Natural killer cell (primary cell): ENCODE measurements around the gene TNFRSF12A. TPM values are rescaled to one million over a fixed set of nuclear protein-coding genes. Genes with fewer than 3 reads are reported as not detected.

ENCODE experiments used
- ATAC-seq, 3 donors: fragments of 150-1000 bp in 2 of 3; fragments of 200-7000 bp in 1 of 3; cut with Tn5 transposase; 1 replicate in 1 of 3; 2 replicates in 2 of 3; pipeline ENCODE4 v1.10.0; 2021; ENCODE audit warnings: mild to moderate bottlenecking in 2 of 3, moderate library complexity in 2 of 3
- DNase-seq, 2 donors: peaks; one replicate each; pipeline versions ENCODE4 v3.0.0 to v3.0.0-alpha.2; 2013 to 2021; ENCODE audit warnings: mixed read lengths in 1 of 2
- H3K27ac ChIP-seq: one replicate; pipeline ENCODE4 v1.5.1; 2013; ENCODE audit warnings: mild to moderate bottlenecking, low read length
- H3K27me3 ChIP-seq: one replicate; pipeline ENCODE4 v1.6.1; 2013; ENCODE audit warnings: low read length; ENCODE audit not compliant: control insufficient read depth, insufficient read depth
- H3K36me3 ChIP-seq: one replicate; pipeline ENCODE4 v1.6.1; 2013; ENCODE audit warnings: low read length; ENCODE audit not compliant: control insufficient read depth, insufficient read depth
- H3K4me1 ChIP-seq: one replicate; pipeline ENCODE4 v1.6.1; 2013; ENCODE audit warnings: low read length; ENCODE audit not compliant: control insufficient read depth, insufficient read depth
- H3K4me3 ChIP-seq: one replicate; pipeline ENCODE4 v1.5.1; 2013; ENCODE audit warnings: low read length
- H3K9me3 ChIP-seq: one replicate; pipeline ENCODE4 v1.6.1; 2013; ENCODE audit warnings: low read length; ENCODE audit not compliant: control insufficient read depth, insufficient read depth
- H3K27ac Mint-ChIP-seq, 2 donors: one replicate each; pipeline ENCODE4 v1.8.0; 2022; ENCODE audit warnings: mild to moderate bottlenecking in 2 of 2, mixed read lengths in 2 of 2, moderate library complexity in 1 of 2
- H3K27me3 Mint-ChIP-seq, 2 donors: one replicate each; pipeline ENCODE4 v1.8.0; 2022; ENCODE audit warnings: low read depth in 2 of 2, mixed read lengths in 2 of 2
- H3K36me3 Mint-ChIP-seq: one replicate; pipeline ENCODE4 v1.8.0; 2022; ENCODE audit warnings: mixed read lengths
- H3K4me1 Mint-ChIP-seq, 2 donors: one replicate each; pipeline ENCODE4 v1.8.0; 2022; ENCODE audit warnings: mixed read lengths in 2 of 2
- H3K4me3 Mint-ChIP-seq: one replicate; pipeline ENCODE4 v1.8.0; 2022; ENCODE audit warnings: mild to moderate bottlenecking, moderate library complexity, mixed read lengths
- H3K9me3 Mint-ChIP-seq, 2 donors: one replicate each; pipeline ENCODE4 v1.8.0; 2022; ENCODE audit warnings: mixed read lengths in 2 of 2
- WGBS: methylation state at CpG from one replicate; pipeline ENCODE4 v1.1.7; 2013; ENCODE audit warnings: missing lambda C conversion rate; ENCODE audit not compliant: insufficient coverage; 5-methylcytosine and 5-hydroxymethylcytosine counted together
- intact Hi-C: fragments of 100-400 bp; cut with micrococcal nuclease; formaldehyde crosslinking; loops from one replicate; pipeline ENCODE4 v1.14.2; 2022
- total RNA-seq, 4 donors: library from RNA; stranded (reverse); fragments of 120-200 nt in 1 of 4; gene quantifications; one replicate each; pipeline versions ENCODE4 v1.2.3 to v1.2.4, GENCODE V29; 2013 to 2022
- TF ChIP-seq, protein P1 (sequence below): fragments of 200-600 bp; IDR thresholded peaks from one replicate; pipeline ENCODE4 v1.8.0; 2022; ENCODE audit warnings: antibody characterized with exemption

The TNFRSF12A gene
- total RNA-seq, 3 donors from 2014 or later (not counting 1 experiment from before 2014, with no cell fraction given) = 2.4 to 3.7 (median 3.1) TPM

- ATAC-seq (no peak), DNase-seq (peak in 1 of 2 donors; percentile 28)
- no peaks in the 10 kb centered on the region for H3K36me3 Mint-ChIP-seq
- Histone ChIP-seq H3K4me3 (peak overlapping the region; percentile 3), H3K27ac (no peak overlapping the region), H3K36me3 (no peaks in the 10 kb centered on the region), H3K9me3 (no peaks in the 10 kb centered on the region), H3K4me1 (peaks cover 34% of the 10 kb centered on the region), H3K27me3 (no peaks in the 10 kb centered on the region)
- 21% methylated on average over 24 of the region's 25 CpGs for WGBS
- H3K27ac Mint-ChIP-seq = no peak overlapping the region
- peaks cover 5 to 25% of the 10 kb centered on the region in 2 donors for H3K4me1 Mint-ChIP-seq
- H3K27me3 Mint-ChIP-seq = peaks cover 0 to 3% of the 10 kb centered on the region in 2 donors
- TF ChIP-seq, protein P1, sequence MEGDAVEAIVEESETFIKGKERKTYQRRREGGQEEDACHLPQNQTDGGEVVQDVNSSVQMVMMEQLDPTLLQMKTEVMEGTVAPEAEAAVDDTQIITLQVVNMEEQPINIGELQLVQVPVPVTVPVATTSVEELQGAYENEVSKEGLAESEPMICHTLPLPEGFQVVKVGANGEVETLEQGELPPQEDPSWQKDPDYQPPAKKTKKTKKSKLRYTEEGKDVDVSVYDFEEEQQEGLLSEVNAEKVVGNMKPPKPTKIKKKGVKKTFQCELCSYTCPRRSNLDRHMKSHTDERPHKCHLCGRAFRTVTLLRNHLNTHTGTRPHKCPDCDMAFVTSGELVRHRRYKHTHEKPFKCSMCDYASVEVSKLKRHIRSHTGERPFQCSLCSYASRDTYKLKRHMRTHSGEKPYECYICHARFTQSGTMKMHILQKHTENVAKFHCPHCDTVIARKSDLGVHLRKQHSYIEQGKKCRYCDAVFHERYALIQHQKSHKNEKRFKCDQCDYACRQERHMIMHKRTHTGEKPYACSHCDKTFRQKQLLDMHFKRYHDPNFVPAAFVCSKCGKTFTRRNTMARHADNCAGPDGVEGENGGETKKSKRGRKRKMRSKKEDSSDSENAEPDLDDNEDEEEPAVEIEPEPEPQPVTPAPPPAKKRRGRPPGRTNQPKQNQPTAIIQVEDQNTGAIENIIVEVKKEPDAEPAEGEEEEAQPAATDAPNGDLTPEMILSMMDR = no peak
- H3K4me3 Mint-ChIP-seq = peak overlapping the region; percentile 78
- intact Hi-C loops = loop anchor here (2.0 kb wide), 1 partner anchor 24 kb away; no protein-coding TSS in a partner anchor
- H3K9me3 Mint-ChIP-seq = no peaks in the 10 kb centered on the region
Measured at GRCh38 chr16:3004781-3005284, 15.3 kb upstream of the TNFRSF12A start.

GRCh38 chr16:3007059-3007956, 12.9 kb upstream of the TNFRSF12A start:
- ATAC-seq (no peak), DNase-seq (peak in 1 of 2 donors; percentile 18)
- TF ChIP-seq, protein P1 = no peak
- H3K27ac ChIP-seq = no peak overlapping the region
- intact Hi-C loops = no loop called here
- H3K27me3 ChIP-seq = no peaks in the 10 kb centered on the region
- 39% methylated on average over 13 of the region's 13 CpGs for WGBS
- H3K4me3 ChIP-seq = no peak overlapping the region
- H3K36me3 ChIP-seq = no peaks in the 10 kb centered on the region
- no peaks in the 10 kb centered on the region for H3K36me3 Mint-ChIP-seq
- H3K27me3 Mint-ChIP-seq = peaks cover 0 to 3% of the 10 kb centered on the region in 2 donors
- H3K9me3 Mint-ChIP-seq = no peaks in the 10 kb centered on the region
- peaks cover 5 to 25% of the 10 kb centered on the region in 2 donors for H3K4me1 Mint-ChIP-seq
- no peaks in the 10 kb centered on the region for H3K9me3 ChIP-seq
- no peak overlapping the region for H3K27ac Mint-ChIP-seq
- peak overlapping the region; percentile 59 for H3K4me3 Mint-ChIP-seq
- peaks cover 34% of the 10 kb centered on the region for H3K4me1 ChIP-seq

- peak in 1 of 2 donors; percentile 47 for DNase-seq
Measured at GRCh38 chr16:3007957-3008689, 12.0 kb upstream of the TNFRSF12A start.

More at GRCh38 chr16:3007957-3008689, 12.0 kb upstream of the TNFRSF12A start:
- Mint-ChIP-seq H3K4me3 (no peak overlapping the region), H3K36me3 (no peaks in the 10 kb centered on the region), H3K4me1 (peaks cover 5 to 25% of the 10 kb centered on the region in 2 donors), H3K27ac (no peak overlapping the region), H3K9me3 (no peaks in the 10 kb centered on the region), H3K27me3 (peaks cover 0 to 3% of the 10 kb centered on the region in 2 donors)
- H3K27ac ChIP-seq = no peak overlapping the region
- WGBS = 2% methylated on average over 14 of the region's 17 CpGs
- H3K4me1 ChIP-seq = peaks cover 34% of the 10 kb centered on the region
- no peak for ATAC-seq
- H3K9me3 ChIP-seq = no peaks in the 10 kb centered on the region
- H3K4me3 ChIP-seq = no peak overlapping the region
- H3K27me3 ChIP-seq = no peaks in the 10 kb centered on the region
- H3K36me3 ChIP-seq = no peaks in the 10 kb centered on the region
- TF ChIP-seq, protein P1 = no peak
- intact Hi-C loops = no loop called here
